Tongue (tissue), 2 donors: ENCODE measurements around the gene RHPN2. TPM values are rescaled to one million over a fixed set of nuclear protein-coding genes. Genes with fewer than 3 reads are reported as not detected.
"Not testable (repeated sequence)": the region's sequence is repeated elsewhere in the genome, so short reads cannot be mapped to it uniquely, and the experiment has no call there.

Source experiments
- DNase-seq: peaks from one replicate; pipeline ENCODE4 v3.0.0-alpha.2; 2015
- total RNA-seq: library from RNA; depleted of rRNA; stranded (reverse); fragments of >200 nt; gene quantifications from one replicate; pipeline ENCODE4 v1.2.3, GENCODE V29; 2014

Gene RHPN2
- total RNA-seq, 1 donor from 2014 or later: 4.1 TPM

- no peak for DNase-seq
Measured at GRCh38 chr19:33064458-33064791, 263 bp downstream of the RHPN2 start.

GRCh38 chr19:33063753-33064457 lies 783 bp downstream of the RHPN2 start:
- DNase-seq: no peak

DNA sequence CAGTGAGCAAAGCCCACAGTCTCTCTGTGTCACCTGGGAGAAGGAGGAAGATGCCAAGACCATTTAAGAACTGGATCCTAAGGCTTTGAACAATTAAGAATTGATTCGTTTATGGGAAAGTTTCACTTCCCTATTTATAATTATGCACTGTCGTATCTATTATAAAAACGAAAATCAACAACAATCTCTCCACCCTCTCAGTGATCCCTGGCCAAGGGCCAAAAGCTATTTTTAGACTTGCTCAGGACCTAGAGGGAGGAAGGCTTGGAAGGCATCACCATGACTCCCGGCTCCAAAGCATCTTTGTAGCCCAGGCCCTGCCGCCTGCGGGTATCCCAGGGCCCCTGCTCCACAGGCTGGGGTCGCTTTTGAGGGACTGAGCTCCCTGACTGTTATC lies 1.3 kb downstream of the RHPN2 start:
- DNase-seq: no peak

DNA sequence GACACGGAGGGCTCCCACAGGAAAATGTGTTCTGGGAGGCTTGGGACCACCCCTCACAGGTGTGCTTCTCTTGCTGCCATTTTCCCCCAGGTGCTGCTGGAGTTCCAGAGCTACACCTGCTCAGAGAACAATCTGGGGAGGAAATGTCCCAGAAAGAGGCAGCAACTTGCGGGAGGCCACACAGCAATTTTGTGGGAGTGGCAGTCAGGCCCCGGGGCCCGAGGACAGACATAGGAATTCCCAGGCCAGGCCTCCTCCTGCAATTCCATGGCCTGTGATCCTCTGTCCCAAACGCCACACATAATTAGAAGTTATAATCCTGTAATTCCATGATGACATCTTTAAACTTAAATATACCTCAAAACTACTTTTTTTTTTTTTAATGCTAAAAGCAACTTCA lies 1.8 kb downstream of the RHPN2 start:
- no peak for DNase-seq

DNA sequence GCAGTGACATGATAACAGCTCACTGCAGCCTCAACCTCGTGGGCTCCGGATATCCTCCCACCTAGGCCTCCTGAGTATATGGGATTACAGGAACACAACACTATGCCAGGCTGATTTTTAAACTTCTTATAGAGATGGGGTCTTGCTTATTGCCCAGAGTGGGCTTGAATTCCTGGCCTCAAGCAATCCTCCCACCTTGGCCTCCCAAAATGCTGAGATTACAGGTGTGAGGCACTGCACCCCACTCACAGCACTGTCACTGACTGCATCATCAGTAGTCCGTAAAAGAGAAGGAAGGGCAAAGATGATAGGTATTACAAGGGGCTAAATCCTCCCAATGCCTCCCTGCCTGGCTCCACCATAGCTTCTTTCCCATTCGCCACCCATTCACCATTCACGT lies 4.1 kb downstream of the RHPN2 start:
- no peak for DNase-seq

DNA sequence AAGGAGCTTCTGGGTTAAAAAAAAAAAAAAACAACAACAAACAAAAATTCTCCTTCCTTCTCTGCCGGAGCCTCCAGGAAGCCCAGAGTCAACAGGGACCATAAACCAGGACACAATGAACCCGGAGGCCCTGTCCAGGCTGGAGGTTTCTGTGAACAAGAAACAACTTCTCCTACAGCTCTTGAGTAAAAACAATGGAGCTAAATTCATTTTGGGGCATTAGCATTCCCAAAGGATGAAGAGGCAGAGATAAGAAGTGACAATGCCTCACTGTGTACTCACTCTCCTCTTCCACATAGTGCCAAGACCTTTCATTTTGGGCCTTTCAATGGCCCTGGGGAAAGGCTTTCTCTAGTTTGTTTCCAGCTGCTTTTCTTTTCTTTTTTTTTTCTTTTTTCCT lies 9.0 kb downstream of the RHPN2 start:
- DNase-seq: no peak

GRCh38 chr19:33054623-33055022 lies 10.1 kb downstream of the RHPN2 start:
- DNase-seq: no peak

- DNase-seq: peak; percentile 62
Measured at GRCh38 chr19:33052352-33052972, 12.2 kb downstream of the RHPN2 start.

DNA sequence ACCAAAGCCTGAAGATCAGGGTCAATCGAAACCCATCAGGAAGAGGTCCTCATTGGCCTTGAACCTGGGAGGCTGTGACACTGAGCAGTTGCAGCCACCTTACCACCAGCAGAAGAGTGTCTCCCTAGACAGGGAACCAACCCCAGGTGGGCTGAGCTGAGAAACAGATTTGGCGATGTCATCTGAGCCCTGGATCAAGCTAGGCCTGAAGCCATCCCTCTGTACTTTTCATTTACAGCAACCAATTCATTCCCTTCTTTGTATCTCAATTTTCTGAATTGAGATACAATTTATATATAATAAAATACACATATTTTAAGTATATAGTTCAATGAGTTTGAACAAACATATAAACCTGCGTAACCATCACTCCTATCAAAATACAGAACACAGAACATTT lies 14.6 kb downstream of the RHPN2 start:
- no peak for DNase-seq

DNA sequence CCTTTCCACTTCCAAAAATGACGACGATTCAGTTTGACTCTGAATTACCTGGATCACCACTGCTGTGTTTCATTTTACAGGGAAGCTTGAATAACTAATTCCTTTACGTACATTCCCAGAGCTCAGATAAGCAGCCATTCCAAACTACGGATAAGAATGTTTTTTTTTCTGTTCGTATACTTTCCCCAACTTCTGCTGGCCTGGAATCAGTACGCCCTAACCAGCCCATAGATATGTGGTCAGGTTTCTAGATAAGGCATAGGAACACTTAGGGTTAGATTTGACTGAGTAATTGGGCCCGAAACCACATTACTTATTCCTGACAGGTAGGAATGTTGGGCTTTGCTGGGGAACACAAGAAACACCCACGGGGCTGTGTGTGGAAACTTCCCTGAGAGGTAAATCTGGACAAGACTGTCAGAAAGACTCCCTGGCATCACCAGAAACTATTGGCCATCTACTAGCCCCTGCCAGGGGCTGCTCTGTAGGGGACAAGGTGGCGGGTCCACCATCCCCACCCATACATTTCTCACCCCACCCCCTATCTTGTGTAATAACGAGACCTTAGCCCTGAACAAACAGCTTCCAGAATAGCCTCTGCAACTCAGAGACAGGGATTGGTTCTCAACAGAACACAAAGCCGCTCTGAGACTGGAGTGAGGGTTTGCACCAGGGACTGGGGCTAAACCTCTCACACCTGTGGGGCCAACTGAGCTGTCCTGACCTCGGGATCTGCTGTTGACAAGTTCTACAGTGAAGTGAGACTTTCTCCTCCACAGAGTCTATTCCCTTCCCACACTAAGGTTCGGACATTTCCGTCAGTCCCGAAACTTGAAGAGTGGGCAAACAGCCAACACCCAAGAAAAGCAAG lies 15.6 kb downstream of the RHPN2 start:
- DNase-seq: no peak

GRCh38 chr19:33047422-33047821 lies 17.3 kb downstream of the RHPN2 start:
- DNase-seq: no peak

DNA sequence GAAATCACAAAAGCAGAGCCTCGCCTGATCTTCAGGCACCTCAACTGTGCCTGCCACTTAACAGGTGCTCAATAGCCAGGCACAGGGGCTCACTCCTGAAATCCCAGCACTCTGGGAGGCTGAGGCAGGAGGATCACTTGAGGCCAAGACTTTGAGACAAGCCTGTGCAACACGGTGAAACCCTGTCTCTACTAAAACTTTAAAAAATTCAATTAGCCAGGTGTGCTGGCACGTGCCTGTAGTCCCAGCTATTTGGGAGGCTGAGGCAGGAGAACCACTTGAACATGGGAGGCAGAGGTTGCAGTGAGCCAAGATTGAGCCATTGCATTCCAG lies 22.9 kb downstream of the RHPN2 start:
- DNase-seq: not testable (repeated sequence)

DNA sequence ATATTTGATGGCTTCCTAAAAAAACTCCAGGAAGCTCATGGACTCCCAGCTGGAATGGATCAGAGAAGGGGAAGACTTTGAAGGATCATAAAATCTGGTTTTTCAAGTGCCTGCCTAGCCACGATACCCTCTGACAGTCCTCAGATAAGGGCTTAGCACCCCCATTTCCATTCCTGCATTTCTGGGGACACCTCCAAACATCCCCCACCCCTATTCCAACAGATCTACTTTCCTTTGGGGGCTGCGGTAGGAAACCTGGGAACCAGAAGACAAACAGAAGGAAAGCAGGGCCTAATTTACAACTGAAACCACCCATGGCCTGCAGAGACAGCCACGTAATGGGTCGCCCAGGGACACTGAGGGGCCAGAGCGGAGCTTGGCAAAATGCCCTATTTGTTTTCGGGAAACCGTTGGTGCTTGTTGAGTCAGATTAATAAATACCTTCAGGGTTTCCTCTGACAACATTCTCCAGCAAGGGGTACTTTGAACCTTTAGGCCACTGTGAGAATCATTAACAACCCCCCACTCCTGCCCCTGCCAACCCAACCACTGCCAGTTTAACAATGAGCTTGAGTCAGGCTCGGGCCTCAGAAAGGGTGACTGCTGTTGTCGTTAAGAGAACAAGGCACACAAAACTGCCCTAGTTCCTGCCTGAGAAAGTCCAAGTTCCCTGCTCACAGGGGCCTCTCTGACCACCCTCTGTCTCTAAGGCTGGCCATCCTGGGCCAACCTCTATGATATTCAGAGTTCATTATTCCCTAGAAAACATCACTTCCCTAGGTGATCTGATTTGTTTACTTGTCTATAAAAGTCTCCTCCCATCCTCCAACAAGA lies 23.5 kb downstream of the RHPN2 start:
- DNase-seq: no peak

- no peak for DNase-seq
Measured at GRCh38 chr19:33039815-33040214, 24.9 kb downstream of the RHPN2 start.

DNA sequence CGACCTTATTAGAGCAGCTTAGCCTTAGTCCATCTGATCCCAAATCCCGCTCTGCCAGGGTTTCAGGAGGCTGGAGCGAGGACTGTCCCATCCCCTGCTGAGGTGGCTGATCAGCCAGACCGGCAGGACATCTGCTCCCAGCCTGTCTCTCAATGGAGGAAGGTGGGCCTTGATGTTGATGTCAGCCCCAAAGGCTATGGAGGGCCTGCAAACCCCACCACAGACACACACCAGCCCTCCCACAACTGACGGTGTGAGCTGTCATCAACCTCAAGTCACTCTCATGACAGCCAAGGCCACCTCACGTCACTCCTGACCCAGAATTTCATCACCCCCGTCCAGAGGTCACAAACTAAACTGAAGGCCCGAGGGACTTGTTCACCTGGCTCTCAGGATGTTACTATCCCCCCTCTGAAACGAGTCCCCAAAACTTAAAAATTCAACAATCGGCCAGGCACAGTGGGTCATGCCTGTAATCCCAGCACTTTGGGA lies 25.5 kb downstream of the RHPN2 start:
- no peak for DNase-seq

- not testable (repeated sequence) for DNase-seq
Measured at GRCh38 chr19:33037168-33038025, 27.3 kb downstream of the RHPN2 start.

DNA sequence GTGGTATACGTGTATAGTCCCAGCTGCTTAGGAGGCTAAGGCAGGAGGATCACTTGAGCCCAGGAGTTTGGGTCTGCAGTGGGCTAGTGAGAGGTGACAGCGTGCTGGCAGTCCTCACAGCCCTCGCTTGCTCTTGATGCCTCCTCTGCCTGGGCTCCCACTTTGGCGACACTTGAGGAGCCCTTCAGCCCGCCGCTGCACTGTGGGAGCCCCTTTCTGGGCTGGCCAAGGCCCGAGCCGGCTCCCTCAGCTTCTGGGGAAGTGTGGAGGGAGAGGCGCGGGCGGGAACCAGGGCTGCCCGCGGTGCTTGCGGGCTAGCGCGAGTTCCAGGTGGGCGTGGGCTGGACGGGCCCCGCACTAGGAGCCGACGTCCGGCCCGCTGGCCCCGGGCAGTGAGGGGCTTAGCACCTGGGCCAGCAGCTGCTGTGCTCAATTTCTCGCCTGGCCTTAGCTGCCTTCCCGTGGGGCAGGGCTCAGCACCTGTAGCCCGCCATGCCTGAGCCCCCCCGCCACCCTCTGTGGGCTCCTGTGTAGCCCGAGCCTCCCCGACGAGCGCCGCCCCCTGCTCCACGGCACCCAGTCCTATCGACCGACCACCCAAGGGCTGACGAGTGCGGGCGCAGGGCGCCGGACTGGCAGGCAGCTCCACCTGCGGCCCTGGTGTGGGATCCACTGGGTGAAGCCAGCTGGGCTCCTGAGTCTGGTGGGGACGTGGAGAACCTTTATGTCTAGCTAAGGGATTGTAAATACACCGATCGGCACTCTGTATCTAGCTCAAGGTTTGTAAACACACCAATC lies 28.1 kb downstream of the RHPN2 start:
- not testable (repeated sequence) for DNase-seq

GRCh38 chr19:33035461-33035860 lies 29.2 kb downstream of the RHPN2 start:
- no peak for DNase-seq

DNA sequence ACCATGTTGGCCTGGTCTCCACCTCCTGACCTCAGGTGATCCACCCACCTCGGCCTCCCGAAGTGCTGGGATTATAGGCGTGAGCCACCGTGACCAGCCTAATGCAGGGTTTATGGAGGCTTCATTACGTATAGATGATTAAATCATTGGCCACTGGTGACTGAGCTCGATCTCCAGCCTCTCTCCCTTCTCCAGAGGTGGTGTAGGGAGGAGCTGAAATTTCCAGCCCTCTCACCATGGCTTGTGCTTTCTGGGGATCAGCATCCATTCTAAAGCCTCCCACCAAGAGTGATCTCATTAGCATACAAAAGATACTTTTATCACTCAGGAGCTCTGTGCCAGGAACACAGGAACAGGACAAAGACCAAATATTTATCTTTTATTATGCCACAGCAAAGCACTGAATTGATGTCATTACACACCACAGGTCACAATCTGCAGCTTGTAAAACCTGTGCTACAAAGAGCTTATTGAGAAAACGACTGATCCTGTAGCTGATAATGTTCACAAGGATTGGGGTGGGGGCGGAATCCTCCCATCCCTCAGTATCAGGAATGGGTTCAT lies 32.4 kb downstream of the RHPN2 start:
- DNase-seq: no peak

DNA sequence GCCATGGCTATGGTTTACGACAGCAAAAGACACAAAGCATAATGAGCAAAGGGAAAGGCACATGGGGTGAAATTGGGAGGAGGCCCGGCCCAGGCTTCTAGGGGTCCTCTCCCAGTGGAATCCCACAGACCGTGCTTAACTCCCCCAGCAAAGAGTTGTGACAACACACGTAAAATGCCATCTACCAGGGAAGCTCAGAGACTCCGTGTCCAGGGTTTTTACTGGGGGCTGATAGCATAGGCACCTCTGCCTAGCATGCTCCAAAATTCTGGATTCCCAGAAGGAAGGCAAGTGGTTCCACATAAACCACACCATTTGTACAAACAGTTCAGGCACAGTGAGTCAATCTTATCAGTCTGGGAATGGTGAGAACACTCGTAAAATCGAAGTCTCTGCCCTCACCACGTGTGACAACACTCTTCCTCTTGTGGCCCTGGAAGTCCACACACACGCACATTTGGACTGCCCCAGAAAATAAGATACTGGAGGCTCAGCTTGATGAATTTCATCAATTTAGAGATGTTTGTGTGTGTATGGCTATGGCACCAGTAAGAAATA lies 34.9 kb downstream of the RHPN2 start:
- DNase-seq: no peak
